ENCODE results near the gene MMP19.
"Not testable (repeated sequence)": the region's sequence is repeated elsewhere in the genome, so short reads cannot be mapped to it uniquely, and the experiment has no call there.

The MMP19 gene

GRCh38 chr12:55842681-55843429 is at the start of gene MMP19:
TSS of gene MMP19 (minus strand) at chr12:55842936. CDS start at chr12:55842830, 106 bp downstream.
- DNase-seq (ENCODE audit: low read depth in 2 of 2): no peak

GRCh38 chr12:55891310-55891709 is 48.6 kb upstream of the MMP19 start:
- DNase-seq (ENCODE audit: low read depth in 2 of 2): no peak

GRCh38 chr12:55885113-55885512 is 42.4 kb upstream of the MMP19 start:
- DNase-seq (ENCODE audit: low read depth in 2 of 2): no peak

- DNase-seq (ENCODE audit: low read depth in 2 of 2): no peak
These were observed 35.1 kb upstream of the MMP19 start for GRCh38 chr12:55877824-55878223.

GRCh38 chr12:55875704-55876467 is 33.1 kb upstream of the MMP19 start:
- DNase-seq (ENCODE audit: low read depth in 2 of 2): no peak

- DNase-seq (ENCODE audit: low read depth in 2 of 2): no peak
These were observed 31.7 kb upstream of the MMP19 start for GRCh38 chr12:55874443-55874842.

GRCh38 chr12:55866454-55867004 is 23.8 kb upstream of the MMP19 start:
- DNase-seq (ENCODE audit: low read depth in 2 of 2): not testable (repeated sequence)

GRCh38 chr12:55865327-55865726 is 22.6 kb upstream of the MMP19 start:
- DNase-seq (ENCODE audit: low read depth in 2 of 2): no peak

GRCh38 chr12:55862931-55863330 is 20.2 kb upstream of the MMP19 start:
- DNase-seq (ENCODE audit: low read depth in 2 of 2): not testable (repeated sequence)

GRCh38 chr12:55862286-55862685 is 19.6 kb upstream of the MMP19 start:
- DNase-seq (ENCODE audit: low read depth in 2 of 2): no peak

GRCh38 chr12:55861871-55862270 is 19.1 kb upstream of the MMP19 start:
- no peak for DNase-seq (ENCODE audit: low read depth in 2 of 2)

GRCh38 chr12:55861396-55861795 is 18.7 kb upstream of the MMP19 start:
- no peak for DNase-seq (ENCODE audit: low read depth in 2 of 2)

GRCh38 chr12:55852740-55853139 is 10.0 kb upstream of the MMP19 start:
- DNase-seq (ENCODE audit: low read depth in 2 of 2): no peak

GRCh38 chr12:55850893-55851292 is 8.2 kb upstream of the MMP19 start:
- no peak for DNase-seq (ENCODE audit: low read depth in 2 of 2)

- DNase-seq (ENCODE audit: low read depth in 2 of 2): no peak
These were observed 7.7 kb upstream of the MMP19 start for GRCh38 chr12:55850401-55850800.

GRCh38 chr12:55849616-55850343 is 7.0 kb upstream of the MMP19 start:
- no peak for DNase-seq (ENCODE audit: low read depth in 2 of 2)

GRCh38 chr12:55847603-55848291 is 5.0 kb upstream of the MMP19 start:
- DNase-seq (ENCODE audit: low read depth in 2 of 2): no peak

- no peak for DNase-seq (ENCODE audit: low read depth in 2 of 2)
These were observed 4.3 kb upstream of the MMP19 start for GRCh38 chr12:55847033-55847432.

- DNase-seq (ENCODE audit: low read depth in 2 of 2): no peak
These were observed 3.2 kb upstream of the MMP19 start for GRCh38 chr12:55845785-55846496.

- no peak for DNase-seq (ENCODE audit: low read depth in 2 of 2)
These were observed 2.6 kb upstream of the MMP19 start for GRCh38 chr12:55845361-55845760.

GRCh38 chr12:55844961-55845360 is 2.2 kb upstream of the MMP19 start:
- DNase-seq (ENCODE audit: low read depth in 2 of 2): no peak
